Ramos (cell line): ENCODE measurements around the gene CORO2A.

Experiments used
- in situ Hi-C: fragments of 300-500 bp; cut with MboI; formaldehyde crosslinking; loops from one replicate; pipeline ENCODE4 v1.14.3; 2022; ENCODE audit warnings: low sequenced_read_pairs; ENCODE audit not compliant: unreplicated experiment

Gene CORO2A

DNA sequence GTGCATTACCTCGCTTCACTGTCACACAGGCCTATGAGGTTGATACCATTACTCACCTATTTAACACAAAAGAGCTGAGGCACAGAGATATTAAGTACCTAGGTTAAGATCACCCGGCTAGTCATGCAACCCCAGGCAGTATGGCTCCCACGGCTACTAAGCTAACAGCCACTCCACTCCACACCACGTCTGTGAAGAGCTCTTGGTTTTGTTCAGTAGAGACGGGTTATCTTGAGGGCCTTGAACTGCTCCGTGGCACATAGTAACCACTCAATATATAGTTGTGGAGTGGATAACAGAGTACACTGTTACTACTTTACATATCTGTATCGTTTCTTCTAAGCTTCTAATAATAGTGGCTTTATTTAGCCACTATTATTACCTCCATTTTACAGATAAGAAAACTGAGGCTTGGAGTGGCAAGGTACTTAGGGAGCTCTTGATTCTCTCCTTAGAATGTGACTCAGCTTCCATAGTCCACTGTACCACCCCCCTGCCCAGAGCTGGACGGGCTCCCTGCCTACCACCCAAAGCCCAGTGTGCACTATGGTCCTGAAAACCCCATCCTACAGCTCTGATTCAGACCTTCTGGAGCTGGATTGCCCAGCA, 1.0 kb upstream of the CORO2A start:
- in situ Hi-C loops = no loop called here

DNA sequence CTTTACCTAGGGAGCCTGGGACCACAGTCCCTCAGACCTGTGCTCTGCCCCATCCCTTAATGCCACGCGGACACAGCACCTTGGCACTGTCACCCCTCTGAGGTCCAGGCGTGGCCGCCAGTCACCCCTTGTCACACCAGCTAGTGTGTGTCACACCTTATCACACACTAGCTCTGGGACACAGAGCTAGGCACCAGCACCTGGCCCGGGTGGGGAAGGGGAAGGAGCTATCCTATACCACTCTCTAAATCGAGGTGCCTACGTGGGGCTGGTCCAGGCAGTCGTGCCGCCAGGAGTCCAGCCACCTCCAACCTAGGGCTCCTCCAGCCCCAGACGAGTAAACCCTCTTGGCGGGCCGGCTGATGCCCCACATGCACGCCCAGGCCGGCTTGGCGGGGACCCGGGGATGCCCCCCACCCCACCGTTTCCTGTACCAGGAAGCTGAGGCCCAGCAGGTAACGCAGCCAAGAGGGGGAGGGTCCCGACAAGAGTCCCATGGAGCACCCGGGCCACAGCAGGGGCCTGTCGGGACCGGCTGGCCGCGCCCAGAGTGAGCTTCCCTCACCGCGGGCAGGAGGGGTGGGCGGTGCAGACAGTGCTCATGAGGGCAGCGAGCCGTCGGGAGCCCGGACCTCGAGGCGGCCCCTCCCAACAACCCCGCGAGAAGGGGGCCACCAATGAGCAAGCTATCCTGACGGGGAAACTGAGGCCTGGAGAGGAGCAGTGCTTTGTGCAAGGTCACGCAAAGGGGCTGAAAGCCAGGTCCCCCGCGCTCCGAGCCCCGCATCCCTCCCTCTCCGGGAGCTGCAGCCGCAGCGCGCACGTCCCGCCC, 550 bp downstream of the CORO2A start:
- in situ Hi-C loops = no loop called here

DNA sequence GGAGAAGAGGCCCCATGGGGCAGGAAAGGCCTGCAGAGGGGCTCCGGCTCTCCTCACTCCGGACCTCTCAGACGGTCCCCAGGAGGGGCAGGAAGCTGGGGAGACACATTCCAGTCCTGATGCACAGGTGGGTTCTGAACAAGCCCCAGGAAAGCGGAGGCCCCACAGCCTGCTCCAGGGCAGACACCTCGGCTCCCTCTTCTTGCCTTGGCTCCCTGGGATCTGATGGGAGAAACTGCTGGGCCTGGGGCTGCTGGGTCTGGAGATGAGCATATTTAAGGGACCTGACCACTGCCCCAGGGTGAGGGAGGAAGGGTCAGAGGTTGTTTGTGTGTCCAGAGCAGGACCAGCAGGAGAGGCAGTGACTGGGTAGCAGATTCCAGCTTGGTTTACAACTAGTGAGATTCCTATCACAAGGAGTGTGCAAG, 1.2 kb downstream of the CORO2A start:
- in situ Hi-C loops = no loop called here

DNA sequence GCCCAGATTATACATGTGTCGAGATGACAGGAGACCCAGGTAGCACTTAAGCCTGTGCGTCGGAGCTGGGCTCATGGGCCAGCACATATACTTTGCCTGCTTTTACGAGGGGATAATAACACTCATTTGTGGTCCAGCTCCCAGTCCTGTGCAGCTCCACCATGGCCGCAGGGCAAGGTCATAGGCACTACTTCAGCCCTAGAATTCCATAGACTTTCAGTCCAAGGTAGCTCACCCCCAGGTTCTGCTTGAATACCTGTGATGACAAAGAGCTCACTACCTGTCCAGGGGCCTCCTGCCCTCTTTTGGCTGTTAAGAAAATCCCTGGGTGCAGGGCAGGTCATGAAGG, 1.7 kb downstream of the CORO2A start:
- in situ Hi-C loops = no loop called here

DNA sequence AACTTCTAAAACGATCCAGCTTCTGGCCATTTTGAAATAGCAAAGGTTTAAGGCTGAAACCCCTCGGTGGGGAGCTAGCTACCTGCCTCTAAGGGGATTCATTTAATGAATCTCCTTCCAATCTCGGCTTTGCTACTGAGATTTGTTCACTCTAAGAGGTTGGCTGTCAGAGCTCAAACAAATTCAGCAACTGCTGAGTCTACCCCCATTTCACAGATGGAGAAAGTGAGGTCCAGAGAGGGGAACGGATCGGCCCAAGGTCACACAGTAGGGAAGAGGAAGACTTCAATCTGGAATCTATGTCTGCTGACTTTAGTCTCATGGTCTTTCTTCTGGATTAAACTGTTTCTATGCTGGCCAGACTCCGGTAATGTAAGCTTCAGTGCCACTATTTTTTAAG, 3.0 kb downstream of the CORO2A start:
- in situ Hi-C loops = no loop called here

DNA sequence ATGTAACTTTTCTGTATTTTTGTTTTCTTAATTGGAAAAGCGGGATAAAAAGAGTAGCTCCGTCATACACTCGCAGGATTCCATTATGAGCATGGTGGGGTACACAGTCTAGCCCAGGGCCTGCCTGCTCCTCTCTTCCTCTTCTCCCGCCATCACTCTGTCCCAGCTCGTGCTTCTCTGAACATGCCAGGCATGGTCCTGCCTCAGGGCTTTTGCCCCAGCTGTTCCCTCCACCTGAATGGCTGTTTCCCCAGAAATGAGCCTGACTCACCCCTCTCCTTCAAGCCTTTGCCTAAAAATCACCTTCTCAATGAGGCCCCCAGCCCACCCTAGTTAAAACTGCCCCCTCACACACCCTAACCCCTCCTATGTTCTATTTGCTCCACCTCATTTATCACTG, 4.5 kb downstream of the CORO2A start:
- in situ Hi-C loops = no loop called here

DNA sequence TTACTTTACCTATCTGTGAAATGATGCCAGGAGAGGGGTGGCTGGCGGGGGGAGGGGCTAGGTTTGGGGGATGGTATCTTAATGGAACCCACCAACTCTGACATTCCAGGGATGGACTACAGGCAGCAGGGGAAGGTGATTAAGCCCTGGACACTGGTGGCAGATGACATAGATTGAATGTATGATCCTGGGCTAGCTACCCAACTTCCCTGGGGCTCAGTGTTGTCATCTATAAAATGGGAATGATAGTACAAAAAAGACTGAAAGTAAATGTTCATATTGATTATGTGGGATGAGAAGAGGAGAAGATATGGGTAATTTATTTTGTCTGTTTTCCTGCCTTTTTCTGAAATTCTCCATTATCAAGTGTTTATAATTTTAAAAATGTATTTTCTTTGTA, 6.2 kb downstream of the CORO2A start:
- in situ Hi-C loops = no loop called here

DNA sequence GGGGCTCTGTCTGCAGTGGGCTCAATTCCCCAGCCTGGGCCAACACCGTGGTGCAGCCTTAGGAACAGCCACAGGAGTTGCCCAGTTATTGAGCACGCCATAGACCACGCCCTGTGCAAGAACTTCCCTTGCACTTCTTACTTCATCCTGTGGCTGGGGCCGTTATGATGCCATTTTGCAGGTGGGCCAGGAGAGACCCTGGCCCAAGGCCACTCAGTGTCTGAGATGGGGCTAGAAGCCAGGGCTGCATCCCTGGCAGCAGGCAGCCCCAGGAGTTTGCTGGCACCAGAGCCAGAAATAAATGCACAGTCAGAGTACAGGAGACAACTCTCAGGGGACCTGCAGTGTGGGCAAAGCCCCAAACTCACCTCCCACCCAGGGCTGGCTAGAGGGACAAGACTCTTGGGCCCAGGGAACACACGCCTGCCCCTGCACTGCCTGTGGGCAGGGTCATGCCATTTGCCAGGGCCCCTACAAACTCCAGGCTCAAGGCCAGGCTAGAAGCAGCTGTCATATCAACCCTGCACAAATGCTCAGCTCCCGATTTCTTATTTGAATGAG, 6.7 kb downstream of the CORO2A start:
- in situ Hi-C loops = no loop called here

DNA sequence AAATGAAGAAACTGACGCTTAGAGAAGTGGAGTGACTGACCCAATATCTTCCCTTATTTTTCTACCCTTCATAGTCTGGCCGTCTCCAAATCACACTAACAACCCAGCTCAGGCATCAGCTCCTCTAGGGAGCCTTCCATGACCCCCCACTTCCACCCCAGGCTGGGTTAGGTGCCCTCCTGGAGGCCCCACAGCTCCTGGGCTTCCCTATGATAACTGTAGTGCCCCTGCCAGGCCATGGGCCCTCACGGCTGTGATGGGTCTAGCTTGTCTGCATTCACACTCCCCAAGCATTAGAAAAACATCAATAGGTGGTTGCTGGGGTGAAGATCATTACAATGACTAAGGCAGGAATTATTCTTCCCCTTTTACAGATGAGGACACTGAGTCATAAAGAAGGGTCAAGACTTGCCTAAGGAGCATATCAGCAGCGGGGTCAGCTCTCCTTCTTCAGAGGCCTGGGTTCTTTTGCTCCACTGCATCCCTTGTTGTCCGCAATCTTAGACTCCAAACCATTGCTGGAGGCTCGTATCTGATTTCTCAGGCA, 7.3 kb downstream of the CORO2A start:
- in situ Hi-C loops = no loop called here

DNA sequence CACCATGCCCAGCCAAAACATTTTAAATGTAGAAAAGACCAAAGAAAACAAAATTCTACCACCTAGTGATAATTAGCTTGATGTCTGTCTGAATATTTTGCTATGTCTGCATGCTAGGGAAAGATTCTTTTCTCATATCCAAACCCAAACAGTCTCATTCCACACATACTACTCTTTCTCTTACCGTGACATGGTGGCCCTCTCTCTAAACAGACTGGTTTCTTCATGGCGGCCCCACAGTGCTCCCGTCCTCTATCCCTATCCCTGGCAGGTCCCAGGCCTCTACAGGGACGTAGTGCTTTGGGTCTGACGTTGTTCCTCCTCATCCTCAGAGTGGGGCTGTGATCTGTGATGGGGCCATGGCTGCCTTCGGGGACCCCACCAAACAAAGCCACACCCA, 8.1 kb downstream of the CORO2A start:
- in situ Hi-C loops = no loop called here

DNA sequence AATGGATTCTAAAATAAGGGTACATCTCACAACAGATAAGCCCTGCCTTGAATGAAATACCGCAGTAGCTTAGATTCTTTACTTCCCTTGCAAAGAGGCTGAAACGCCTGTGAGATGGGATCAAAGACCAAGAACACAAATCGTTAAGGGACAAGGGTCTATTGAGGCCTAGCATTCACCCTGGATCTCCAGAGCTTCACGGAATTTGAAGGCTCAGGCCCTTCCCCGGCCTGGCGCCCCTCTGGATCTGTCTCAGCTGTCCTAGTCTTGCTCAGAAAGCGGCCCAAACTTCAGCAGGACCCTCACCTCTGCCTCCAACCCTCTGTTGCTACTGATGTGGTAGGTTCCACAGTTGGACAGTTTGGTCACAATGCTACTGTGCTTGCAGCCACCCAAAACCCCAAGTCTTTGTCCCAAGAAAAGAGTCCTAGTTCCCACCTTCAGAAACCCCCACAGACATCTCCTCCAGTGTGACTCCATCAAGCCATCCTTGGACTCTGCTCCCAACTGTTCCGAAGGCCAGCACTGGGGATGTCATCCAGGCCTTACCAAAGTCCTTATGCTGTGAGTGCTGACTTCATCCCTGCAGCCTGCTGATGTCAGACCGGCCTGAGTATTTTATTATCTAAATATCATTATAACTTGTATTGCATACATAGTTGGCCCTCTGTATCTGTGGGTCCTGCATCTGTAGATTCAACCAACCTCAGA, 9.4 kb downstream of the CORO2A start:
- in situ Hi-C loops = no loop called here

DNA sequence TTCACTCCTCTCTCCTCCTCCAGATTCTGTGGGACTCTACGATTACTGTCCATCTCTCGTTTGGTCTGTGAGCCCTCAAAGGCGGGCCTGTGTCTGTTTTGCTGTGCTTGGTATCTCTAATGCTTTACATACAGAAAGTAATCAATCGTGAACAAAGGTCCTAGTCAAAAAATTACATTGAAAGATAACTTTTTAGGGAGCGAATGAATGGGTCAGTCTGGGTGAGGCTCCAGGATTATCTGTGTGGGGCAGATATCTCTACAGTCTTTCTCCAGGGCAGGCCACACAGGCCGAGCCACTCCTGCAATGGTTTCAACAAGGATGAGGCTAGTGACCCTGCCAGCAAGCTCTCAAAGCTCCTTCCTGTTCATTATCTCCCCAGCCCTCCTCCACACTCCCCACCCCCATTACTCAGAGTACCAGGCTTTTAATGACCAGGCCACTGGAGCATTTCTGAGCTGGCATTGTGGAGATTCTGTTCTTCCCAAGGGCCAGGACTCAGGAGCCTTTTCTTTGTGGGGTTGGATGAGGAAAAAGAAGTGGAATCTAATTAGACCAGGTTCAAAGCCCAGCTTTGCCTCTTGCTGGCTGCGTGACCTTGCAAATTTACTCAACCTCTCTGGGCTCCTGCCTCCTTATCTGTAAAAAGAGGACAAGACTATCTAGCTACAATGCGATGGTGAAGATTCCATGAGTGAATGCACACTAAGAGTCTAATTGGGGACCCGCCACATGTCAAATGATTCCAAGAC, 10.2 kb downstream of the CORO2A start:
- in situ Hi-C loops = no loop called here

DNA sequence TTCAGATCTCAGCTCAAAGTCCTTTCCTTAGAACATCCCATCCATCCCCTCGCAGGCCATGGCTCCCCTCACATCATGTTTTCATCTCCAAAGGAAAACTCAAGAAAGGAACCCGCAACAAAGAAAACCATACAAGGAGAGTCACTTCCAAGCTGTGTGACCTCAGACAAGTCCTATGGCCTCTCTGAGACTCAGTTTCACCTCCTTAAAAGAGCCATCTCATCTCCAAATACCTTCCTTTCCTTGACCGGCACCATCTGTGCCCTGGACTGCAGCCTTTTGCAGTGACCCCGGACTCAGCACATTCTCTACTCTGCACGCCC, 10.7 kb downstream of the CORO2A start:
- in situ Hi-C loops = no loop called here

DNA sequence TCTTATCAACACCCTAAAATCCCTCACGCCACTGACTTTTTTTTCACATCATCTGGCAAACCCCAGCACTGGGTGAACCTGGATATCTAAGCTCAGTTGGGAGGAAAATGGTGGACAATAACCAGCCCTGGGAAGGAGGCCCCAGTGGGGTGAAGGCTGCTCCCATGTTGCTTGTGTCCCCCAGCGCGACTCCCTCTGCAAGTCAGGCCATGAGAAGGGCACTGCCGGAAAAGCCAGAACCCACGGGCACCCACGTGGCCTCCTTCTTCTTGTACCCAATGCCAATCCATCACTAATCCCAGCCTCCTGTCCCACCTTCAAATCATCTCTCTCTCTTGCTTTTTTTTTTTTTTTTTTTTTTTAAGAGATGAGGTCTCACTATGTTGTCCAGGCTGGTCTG, 11.4 kb downstream of the CORO2A start:
- in situ Hi-C loops = no loop called here

DNA sequence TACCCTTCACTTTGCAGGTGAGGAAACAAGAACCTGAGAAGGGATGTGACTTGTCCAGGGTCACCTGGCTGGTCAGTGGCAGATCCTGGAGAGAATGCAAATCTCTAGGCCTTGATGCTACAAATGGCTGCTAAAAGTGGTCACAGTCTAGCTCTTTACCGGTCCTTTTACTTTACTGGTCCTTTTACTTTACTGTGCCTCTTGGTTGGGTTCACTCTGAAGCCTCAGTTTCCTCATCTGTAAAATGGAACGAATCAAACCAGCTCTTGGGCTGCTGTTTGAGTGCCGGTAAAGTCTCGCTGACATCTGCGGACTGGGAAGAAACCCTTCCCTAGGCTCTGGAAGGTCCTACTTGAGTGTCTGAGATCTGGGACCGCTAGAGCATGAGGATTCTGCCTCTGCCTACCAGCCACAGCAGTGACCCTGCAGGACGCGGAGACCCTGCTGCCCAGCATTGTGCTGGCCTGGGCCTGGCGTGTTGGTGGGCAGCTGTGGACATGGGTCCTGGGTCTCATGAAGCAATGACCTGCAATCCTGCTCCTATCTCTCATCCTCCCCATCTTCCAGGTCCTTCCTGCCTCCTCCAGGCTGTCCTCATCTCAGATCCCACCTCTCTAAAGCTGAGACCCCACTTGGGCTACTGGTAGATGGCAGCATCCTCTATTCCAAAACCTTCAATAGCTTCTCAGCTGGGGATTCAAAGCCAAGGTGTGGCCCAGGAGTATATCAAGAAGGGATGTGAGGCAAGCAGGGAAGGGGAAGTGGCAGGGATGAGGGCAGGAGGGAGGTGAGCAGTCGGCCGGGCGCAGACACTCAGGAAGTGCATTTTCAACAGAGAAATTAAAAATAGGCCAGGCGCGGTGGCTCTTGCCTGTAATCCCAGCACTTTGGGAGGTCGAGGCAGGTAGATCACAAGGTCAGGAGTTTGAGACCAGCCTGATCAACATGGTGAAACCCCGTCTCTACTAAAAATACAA, 13.3 kb downstream of the CORO2A start:
- in situ Hi-C loops = no loop called here

DNA sequence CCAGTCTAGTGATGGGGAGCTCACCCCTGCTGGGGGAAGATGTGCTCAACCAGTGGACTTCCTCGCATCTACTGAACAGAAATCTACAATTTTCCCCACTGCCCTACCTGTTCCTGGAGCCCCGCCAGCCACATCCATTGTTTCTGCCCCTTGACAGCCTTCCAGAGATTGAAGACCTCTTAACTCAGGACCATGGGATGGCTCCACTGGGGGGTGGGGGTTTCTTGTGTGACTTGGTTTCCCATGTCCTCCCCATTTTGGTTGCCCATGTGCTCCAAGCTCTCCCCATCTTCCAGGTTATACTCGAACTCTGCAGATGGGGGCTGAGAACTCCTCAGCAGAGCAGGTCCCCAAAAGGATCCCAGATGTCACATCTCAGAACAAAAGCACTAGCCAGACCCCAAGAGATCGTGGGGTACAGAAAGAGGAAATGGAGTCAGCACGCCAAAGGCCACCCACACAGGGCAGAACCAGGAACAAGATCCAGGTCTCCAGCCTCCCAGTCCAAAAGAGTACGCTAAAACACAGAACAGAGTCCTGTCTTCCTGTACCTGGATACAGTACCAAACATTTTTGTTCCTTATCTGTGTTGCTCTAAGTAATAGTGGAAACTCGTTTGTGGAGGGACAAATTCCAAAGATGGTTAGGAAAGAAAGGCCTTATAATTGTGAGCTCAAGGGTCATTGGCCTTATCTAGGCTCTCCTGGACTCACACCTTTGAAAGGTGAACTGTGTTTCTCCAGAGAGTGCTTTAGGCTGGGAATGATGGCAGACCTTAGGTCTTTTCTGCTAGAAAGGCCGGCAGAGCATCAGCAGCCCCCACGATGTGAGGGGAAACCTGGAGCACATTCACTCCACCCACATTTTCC, 15.8 kb downstream of the CORO2A start:
- in situ Hi-C loops = no loop called here

DNA sequence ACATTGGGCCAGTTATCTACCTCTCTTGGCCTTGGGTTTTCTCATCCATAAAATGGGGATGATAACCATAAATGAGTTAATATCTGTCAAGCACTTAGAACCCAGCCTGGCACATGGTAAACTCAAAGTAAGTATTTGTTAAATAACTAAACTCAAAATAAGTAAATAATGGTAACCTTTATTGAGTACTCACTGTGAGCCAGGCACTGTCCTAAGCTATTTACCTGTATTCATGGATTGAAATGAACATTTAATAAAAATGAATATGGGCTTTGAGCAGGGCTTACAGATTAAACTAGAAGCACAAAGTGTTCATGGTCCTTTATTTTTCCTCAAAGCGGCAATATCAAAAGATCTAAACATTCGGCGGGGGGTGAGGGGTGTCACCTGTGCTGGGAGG, 16.7 kb downstream of the CORO2A start:
- in situ Hi-C loops = no loop called here

DNA sequence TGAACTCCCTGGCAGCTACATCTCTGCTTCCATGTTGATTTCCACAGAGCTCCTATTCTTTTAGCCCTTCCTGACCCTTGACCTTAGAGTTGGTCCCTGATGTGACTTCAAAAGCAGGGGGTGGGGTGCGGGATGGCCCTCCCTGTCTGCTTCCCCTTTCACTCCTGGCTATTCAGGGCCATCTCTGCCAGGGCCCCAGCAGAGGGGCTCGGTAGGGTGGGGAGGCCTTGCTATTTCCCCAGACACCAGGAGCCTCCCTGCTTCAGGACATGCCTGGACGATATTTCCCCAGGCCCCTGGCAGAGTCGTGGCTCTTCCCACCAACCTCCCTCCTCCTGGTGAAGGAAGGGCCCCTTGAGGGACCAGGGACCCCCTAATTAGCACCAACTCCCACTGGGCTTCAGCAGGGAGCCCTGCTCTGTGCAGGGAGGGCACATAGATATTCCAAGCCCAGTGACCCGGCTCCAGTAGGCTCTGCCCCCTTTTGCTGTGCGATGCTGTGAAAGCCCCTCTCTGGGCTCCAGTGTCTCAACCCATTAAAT, 17.3 kb downstream of the CORO2A start:
- in situ Hi-C loops = no loop called here
